Subcutaneous abdominal adipose tissue (tissue), 5 donors: ENCODE results near the gene HOXA10.

Experiments used
- H3K27ac ChIP-seq: one replicate; pipeline ENCODE4 v1.7.0; 2013; ENCODE audit warnings: low read depth, mild to moderate bottlenecking, inconsistent platforms, low read length, moderate library complexity
- H3K27me3 ChIP-seq, 5 donors: one replicate each; pipeline ENCODE4 v1.7.0; 2013; ENCODE audit warnings: low read length in 5 of 5, inconsistent platforms in 1 of 5; ENCODE audit not compliant: control insufficient read depth in 5 of 5, insufficient read depth in 4 of 5
- H3K36me3 ChIP-seq, 5 donors: one replicate each; pipeline ENCODE4 v1.7.0; 2013; ENCODE audit warnings: low read length in 5 of 5; ENCODE audit not compliant: control insufficient read depth in 5 of 5, insufficient read depth in 5 of 5
- H3K4me1 ChIP-seq, 5 donors: one replicate each; pipeline ENCODE4 v1.7.0; 2013; ENCODE audit warnings: low read length in 5 of 5, mild to moderate bottlenecking in 3 of 5, moderate library complexity in 1 of 5; ENCODE audit not compliant: control insufficient read depth in 5 of 5, insufficient read depth in 5 of 5
- H3K4me3 ChIP-seq, 5 donors: one replicate each; pipeline ENCODE4 v1.7.0; 2013; ENCODE audit warnings: low read length in 5 of 5, low read depth in 1 of 5
- H3K9ac ChIP-seq, 5 donors: one replicate each; pipeline ENCODE4 v1.7.0; 2013; ENCODE audit warnings: low read length in 5 of 5, mild to moderate bottlenecking in 4 of 5, moderate library complexity in 3 of 5
- H3K9me3 ChIP-seq, 5 donors: one replicate each; pipeline ENCODE4 v1.7.0; 2013; ENCODE audit warnings: low read length in 5 of 5; ENCODE audit not compliant: control insufficient read depth in 5 of 5
- donor health status: healthy.
- donor health status: healthy.
- donor health status: healthy.
- donor health status: healthy.
- donor health status: healthy.

HOXA10 gene

GRCh38 chr7:27131390-27131819, 42.7 kb downstream of the HOXA10 start:
- peak overlapping the region; percentile 71 for H3K27ac ChIP-seq
- H3K9ac ChIP-seq = peak overlapping the region in 4 of 5 donors; percentile 48 to 81 (median 64)
- peak overlapping the region; percentile 78 to 88 (median 82) for H3K4me3 ChIP-seq
- no peaks in the 10 kb centered on the region for H3K9me3 ChIP-seq
- H3K36me3 ChIP-seq = peaks cover 0 to 5% (median 3%) of the 10 kb centered on the region in 5 donors
- no peaks in the 10 kb centered on the region for H3K27me3 ChIP-seq
- peaks cover 14 to 86% (median 75%) of the 10 kb centered on the region in 5 donors for H3K4me1 ChIP-seq

GRCh38 chr7:27130540-27131389, 43.4 kb downstream of the HOXA10 start, which contains the start of gene HOXA4:
Gene HOXA4 (minus strand): TSS chr7:27130757. CDS start chr7:27130733, 24 bp downstream.
- H3K4me1 ChIP-seq = peaks cover 12 to 86% (median 75%) of the 10 kb centered on the region in 5 donors
- H3K4me3 ChIP-seq = peak within 1 kb of the TSS; percentile 78 to 88 (median 82)
- H3K9me3 ChIP-seq = no peaks in the 10 kb centered on the region
- peaks cover 0 to 4% (median 3%) of the 10 kb centered on the region in 5 donors for H3K36me3 ChIP-seq
- no peaks in the 10 kb centered on the region for H3K27me3 ChIP-seq
- peak within 1 kb of the TSS in 4 of 5 donors; percentile 64 to 81 (median 68) for H3K9ac ChIP-seq
- H3K27ac ChIP-seq = peak within 1 kb of the TSS; percentile 83

GRCh38 chr7:27129729-27130539, 44.2 kb downstream of the HOXA10 start:
- H3K36me3 ChIP-seq = peaks cover 0 to 7% (median 2%) of the 10 kb centered on the region in 5 donors
- peak overlapping the region in 4 of 5 donors; percentile 60 to 74 (median 68) for H3K9ac ChIP-seq

DNA sequence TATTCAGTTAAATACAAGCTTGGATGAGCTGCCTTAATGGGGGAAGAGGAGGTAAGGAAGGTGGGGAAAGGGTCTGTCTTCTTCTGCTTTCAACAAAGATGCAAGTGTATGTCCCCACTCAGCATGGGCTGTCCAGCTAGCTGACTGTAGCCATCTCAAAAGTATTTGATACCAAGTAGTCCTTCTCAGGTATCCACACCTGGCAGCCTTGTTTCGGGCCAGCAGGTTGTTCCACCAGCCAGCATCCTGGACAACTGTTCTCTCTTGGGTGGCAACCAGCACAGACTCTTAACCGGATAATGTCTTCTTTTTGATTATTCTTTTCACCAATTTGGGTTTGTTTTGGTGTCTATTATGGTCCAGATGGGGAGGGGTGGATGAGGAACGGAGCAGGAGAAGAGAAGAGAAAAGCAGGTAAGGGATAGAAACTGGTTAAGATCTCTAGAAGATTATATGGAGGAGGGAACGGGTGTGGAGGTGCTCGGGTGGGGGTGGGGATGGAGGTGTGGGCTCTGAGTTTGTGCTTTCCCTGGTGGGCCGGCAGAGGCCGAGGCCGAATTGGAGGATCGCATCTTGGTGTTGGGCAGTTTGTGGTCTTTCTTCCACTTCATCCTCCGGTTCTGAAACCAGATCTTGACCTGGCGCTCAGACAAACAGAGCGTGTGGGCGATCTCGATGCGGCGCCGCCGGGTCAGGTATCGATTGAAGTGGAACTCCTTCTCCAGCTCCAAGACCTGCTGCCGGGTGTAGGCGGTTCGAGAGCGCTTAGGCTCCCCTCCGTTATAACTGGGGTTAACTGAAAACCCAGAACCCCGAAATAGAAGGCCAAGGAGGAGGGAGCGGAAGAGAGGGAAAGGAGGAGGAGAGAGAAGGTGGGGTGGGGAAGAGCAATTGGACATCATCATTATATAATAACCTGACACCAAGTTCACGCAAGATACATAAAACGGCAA, 45.1 kb downstream of the HOXA10 start:
- Histone ChIP-seq H3K4me3 (peak overlapping the region in 4 of 5 donors; percentile 46 to 82 (median 82)), H3K9me3 (no peaks in the 10 kb centered on the region), H3K27ac (peak overlapping the region; percentile 83), H3K9ac (peak overlapping the region in 3 of 5 donors; percentile 60 to 74 (median 69)), H3K27me3 (no peaks in the 10 kb centered on the region), H3K4me1 (peaks cover 11 to 81% (median 71%) of the 10 kb centered on the region in 5 donors), H3K36me3 (peaks cover 0 to 10% (median 6%) of the 10 kb centered on the region in 5 donors)

More at GRCh38 chr7:27129729-27130539, 44.2 kb downstream of the HOXA10 start:
- peak overlapping the region; percentile 83 for H3K27ac ChIP-seq
- H3K4me1 ChIP-seq = peaks cover 12 to 81% (median 73%) of the 10 kb centered on the region in 5 donors
- no peaks in the 10 kb centered on the region for H3K27me3 ChIP-seq
- H3K4me3 ChIP-seq = peak overlapping the region; percentile 46 to 88 (median 82)
- no peaks in the 10 kb centered on the region for H3K9me3 ChIP-seq

- Histone ChIP-seq H3K4me3 (peak overlapping the region in 2 of 5 donors; percentile 4 to 16), H3K4me1 (peaks cover 11 to 78% (median 63%) of the 10 kb centered on the region in 5 donors), H3K27me3 (no peaks in the 10 kb centered on the region), H3K36me3 (peaks cover 0 to 14% (median 10%) of the 10 kb centered on the region in 5 donors), H3K27ac (peak overlapping the region; percentile 83), H3K9me3 (no peaks in the 10 kb centered on the region), H3K9ac (no peak overlapping the region)
Measured at GRCh38 chr7:27128034-27128433, 46.1 kb downstream of the HOXA10 start.

- no peak overlapping the region for H3K4me3 ChIP-seq
- peak overlapping the region; percentile 83 for H3K27ac ChIP-seq
- no peaks in the 10 kb centered on the region for H3K27me3 ChIP-seq
- no peaks in the 10 kb centered on the region for H3K9me3 ChIP-seq
- H3K9ac ChIP-seq = no peak overlapping the region
- peaks cover 0 to 27% (median 21%) of the 10 kb centered on the region in 5 donors for H3K36me3 ChIP-seq
- peaks cover 11 to 83% (median 63%) of the 10 kb centered on the region in 5 donors for H3K4me1 ChIP-seq
Measured at GRCh38 chr7:27126596-27127327, 47.4 kb downstream of the HOXA10 start.

GRCh38 chr7:27125986-27126394, 48.1 kb downstream of the HOXA10 start:
- peaks cover 11 to 83% (median 62%) of the 10 kb centered on the region in 5 donors for H3K4me1 ChIP-seq

GRCh38 chr7:27124902-27125689, 49.0 kb downstream of the HOXA10 start:
- Histone ChIP-seq H3K4me1 (peaks cover 11 to 91% (median 69%) of the 10 kb centered on the region in 5 donors), H3K9ac (no peak overlapping the region), H3K4me3 (no peak overlapping the region), H3K27me3 (no peaks in the 10 kb centered on the region), H3K36me3 (peaks cover 5 to 27% (median 22%) of the 10 kb centered on the region in 5 donors), H3K27ac (peak overlapping the region; percentile 60), H3K9me3 (no peaks in the 10 kb centered on the region)

More at GRCh38 chr7:27125986-27126394, 48.1 kb downstream of the HOXA10 start:
- Histone ChIP-seq H3K9me3 (no peaks in the 10 kb centered on the region), H3K27me3 (no peaks in the 10 kb centered on the region), H3K36me3 (peaks cover 5 to 27% (median 22%) of the 10 kb centered on the region in 5 donors), H3K27ac (peak overlapping the region; percentile 60), H3K9ac (no peak overlapping the region), H3K4me3 (no peak overlapping the region)
